Measurements from ENCODE around the gene PTPN1.

The PTPN1 gene

GRCh38 chr20:50469796-50470195 is 40.4 kb upstream of the PTPN1 start:
- Histone ChIP-seq H3K4me3 (ENCODE audit: low read length, poor library complexity, severe bottlenecking) (no peak overlapping the region), H3K4me2 (ENCODE audit: low read depth, low read length, poor library complexity, severe bottlenecking) (no peak overlapping the region), H3K27me3 (ENCODE audit: insufficient read depth, low read length, poor library complexity, severe bottlenecking) (no peaks in the 10 kb centered on the region), H4K20me1 (ENCODE audit: insufficient read depth, low read length, poor library complexity, severe bottlenecking) (no peaks in the 10 kb centered on the region), H2AFZ (ENCODE audit: low read length) (no peak overlapping the region), H3K36me3 (ENCODE audit: insufficient read depth, low read length) (no peaks in the 10 kb centered on the region), H3K9ac (ENCODE audit: low read depth, low read length, poor library complexity, severe bottlenecking) (no peak overlapping the region), H3K9me2 (replicated peaks; ENCODE audit: low read depth, low read length) (no peaks in the 10 kb centered on the region), H3F3A (ENCODE audit: low read depth) (no peaks in the 10 kb centered on the region), H3K4me1 (ENCODE audit: insufficient read depth, low read length, poor library complexity, severe bottlenecking) (no peaks in the 10 kb centered on the region), H3K79me2 (ENCODE audit: insufficient read depth, low read length) (no peaks in the 10 kb centered on the region), H3K9me3 (ENCODE audit: insufficient read depth, low read depth, low read length) (no peaks in the 10 kb centered on the region)
- no peak for TF ChIP-seq EZH2phosphoT487 (IDR thresholded peaks at IDR 0.05; ENCODE audit: borderline replicate concordance)
- TF ChIP-seq CTCF (conservative IDR thresholded peaks at IDR 0.05; ENCODE audit: low read length), result no peak

GRCh38 chr20:50470264-50470858 is 39.8 kb upstream of the PTPN1 start:
- no peaks in the 10 kb centered on the region for H3K4me1 ChIP-seq (ENCODE audit: insufficient read depth, low read length, poor library complexity, severe bottlenecking)
- no peaks in the 10 kb centered on the region for H3F3A ChIP-seq (ENCODE audit: low read depth)
- H3K4me3 ChIP-seq (ENCODE audit: low read length, poor library complexity, severe bottlenecking), result no peak overlapping the region
- H3K36me3 ChIP-seq (ENCODE audit: insufficient read depth, low read length), result no peaks in the 10 kb centered on the region
- no peak for TF ChIP-seq EZH2phosphoT487 (IDR thresholded peaks at IDR 0.05; ENCODE audit: borderline replicate concordance)
- TF ChIP-seq CTCF (conservative IDR thresholded peaks at IDR 0.05; ENCODE audit: low read length), result no peak
- no peak overlapping the region for H3K9ac ChIP-seq (ENCODE audit: low read depth, low read length, poor library complexity, severe bottlenecking)
- H4K20me1 ChIP-seq (ENCODE audit: insufficient read depth, low read length, poor library complexity, severe bottlenecking), result no peaks in the 10 kb centered on the region
- no peak overlapping the region for H2AFZ ChIP-seq (ENCODE audit: low read length)
- H3K27me3 ChIP-seq (ENCODE audit: insufficient read depth, low read length, poor library complexity, severe bottlenecking), result no peaks in the 10 kb centered on the region
- no peaks in the 10 kb centered on the region for H3K9me2 ChIP-seq (replicated peaks; ENCODE audit: low read depth, low read length)
- H3K9me3 ChIP-seq (ENCODE audit: insufficient read depth, low read depth, low read length), result no peaks in the 10 kb centered on the region
- no peaks in the 10 kb centered on the region for H3K79me2 ChIP-seq (ENCODE audit: insufficient read depth, low read length)
- H3K4me2 ChIP-seq (ENCODE audit: low read depth, low read length, poor library complexity, severe bottlenecking), result no peak overlapping the region

DNA sequence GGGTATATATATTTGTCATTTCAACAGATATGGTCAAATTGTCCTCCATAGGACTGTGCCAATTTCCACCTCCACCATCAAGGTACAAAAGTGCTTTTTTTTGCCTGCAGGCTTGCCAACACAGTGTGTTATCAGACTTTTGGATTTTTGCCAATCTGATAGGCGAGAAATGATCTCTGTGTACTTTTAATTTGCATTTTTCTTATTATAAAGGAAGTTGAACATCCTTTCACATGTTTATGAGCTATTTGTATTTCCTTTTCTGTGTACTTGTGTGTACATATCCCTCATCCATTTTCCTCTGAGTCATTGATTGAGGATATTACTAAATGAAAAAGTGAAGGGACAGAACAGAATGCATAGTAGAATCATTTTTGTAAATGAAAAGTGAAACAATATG is 39.0 kb upstream of the PTPN1 start:
- H3K4me1 ChIP-seq (ENCODE audit: insufficient read depth, low read length, poor library complexity, severe bottlenecking), result no peaks in the 10 kb centered on the region
- no peak overlapping the region for H2AFZ ChIP-seq (ENCODE audit: low read length)
- H3K4me2 ChIP-seq (ENCODE audit: low read depth, low read length, poor library complexity, severe bottlenecking), result no peak overlapping the region
- no peak overlapping the region for H3K4me3 ChIP-seq (ENCODE audit: low read length, poor library complexity, severe bottlenecking)
- H3K9me2 ChIP-seq (replicated peaks; ENCODE audit: low read depth, low read length), result no peaks in the 10 kb centered on the region
- H3K9ac ChIP-seq (ENCODE audit: low read depth, low read length, poor library complexity, severe bottlenecking), result no peak overlapping the region
- no peaks in the 10 kb centered on the region for H3K9me3 ChIP-seq (ENCODE audit: insufficient read depth, low read depth, low read length)
- no peaks in the 10 kb centered on the region for H3K79me2 ChIP-seq (ENCODE audit: insufficient read depth, low read length)
- H4K20me1 ChIP-seq (ENCODE audit: insufficient read depth, low read length, poor library complexity, severe bottlenecking), result no peaks in the 10 kb centered on the region
- no peaks in the 10 kb centered on the region for H3K27me3 ChIP-seq (ENCODE audit: insufficient read depth, low read length, poor library complexity, severe bottlenecking)
- H3F3A ChIP-seq (ENCODE audit: low read depth), result no peaks in the 10 kb centered on the region
- H3K36me3 ChIP-seq (ENCODE audit: insufficient read depth, low read length), result no peaks in the 10 kb centered on the region
- TF ChIP-seq CTCF (conservative IDR thresholded peaks at IDR 0.05; ENCODE audit: low read length) (no peak), EZH2phosphoT487 (IDR thresholded peaks at IDR 0.05; ENCODE audit: borderline replicate concordance) (no peak)
